ENCODE measurements around the gene EHD2.
"Not testable (repeated sequence)": the region's sequence is repeated elsewhere in the genome, so short reads cannot be mapped to it uniquely, and the experiment has no call there.

DNA sequence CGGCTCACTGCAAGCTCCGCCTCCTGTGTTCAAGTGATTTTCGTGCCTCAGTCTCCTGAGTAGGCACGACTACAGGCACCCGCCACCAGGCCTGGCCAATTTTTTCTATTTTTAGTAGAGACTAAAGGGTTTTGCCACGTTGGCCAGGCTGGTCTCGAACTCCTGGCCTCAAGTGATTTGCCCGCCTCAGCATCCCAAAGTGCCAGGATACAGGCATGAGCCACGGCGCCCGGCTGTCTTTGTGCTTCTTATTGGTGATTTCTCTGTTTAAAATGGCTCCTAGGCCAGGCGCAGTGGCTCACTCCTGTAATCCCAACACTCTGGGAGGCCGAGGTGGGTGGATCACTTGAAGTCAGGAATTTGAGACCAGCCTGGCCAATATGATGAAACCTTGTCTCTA lies 44.7 kb upstream of the EHD2 start:
- TF ChIP-seq, protein P1, sequence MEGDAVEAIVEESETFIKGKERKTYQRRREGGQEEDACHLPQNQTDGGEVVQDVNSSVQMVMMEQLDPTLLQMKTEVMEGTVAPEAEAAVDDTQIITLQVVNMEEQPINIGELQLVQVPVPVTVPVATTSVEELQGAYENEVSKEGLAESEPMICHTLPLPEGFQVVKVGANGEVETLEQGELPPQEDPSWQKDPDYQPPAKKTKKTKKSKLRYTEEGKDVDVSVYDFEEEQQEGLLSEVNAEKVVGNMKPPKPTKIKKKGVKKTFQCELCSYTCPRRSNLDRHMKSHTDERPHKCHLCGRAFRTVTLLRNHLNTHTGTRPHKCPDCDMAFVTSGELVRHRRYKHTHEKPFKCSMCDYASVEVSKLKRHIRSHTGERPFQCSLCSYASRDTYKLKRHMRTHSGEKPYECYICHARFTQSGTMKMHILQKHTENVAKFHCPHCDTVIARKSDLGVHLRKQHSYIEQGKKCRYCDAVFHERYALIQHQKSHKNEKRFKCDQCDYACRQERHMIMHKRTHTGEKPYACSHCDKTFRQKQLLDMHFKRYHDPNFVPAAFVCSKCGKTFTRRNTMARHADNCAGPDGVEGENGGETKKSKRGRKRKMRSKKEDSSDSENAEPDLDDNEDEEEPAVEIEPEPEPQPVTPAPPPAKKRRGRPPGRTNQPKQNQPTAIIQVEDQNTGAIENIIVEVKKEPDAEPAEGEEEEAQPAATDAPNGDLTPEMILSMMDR (conservative IDR thresholded peaks at IDR 0.05; ENCODE audit: low read depth, low read length), result not testable (repeated sequence)
- TF ChIP-seq, protein P2, sequence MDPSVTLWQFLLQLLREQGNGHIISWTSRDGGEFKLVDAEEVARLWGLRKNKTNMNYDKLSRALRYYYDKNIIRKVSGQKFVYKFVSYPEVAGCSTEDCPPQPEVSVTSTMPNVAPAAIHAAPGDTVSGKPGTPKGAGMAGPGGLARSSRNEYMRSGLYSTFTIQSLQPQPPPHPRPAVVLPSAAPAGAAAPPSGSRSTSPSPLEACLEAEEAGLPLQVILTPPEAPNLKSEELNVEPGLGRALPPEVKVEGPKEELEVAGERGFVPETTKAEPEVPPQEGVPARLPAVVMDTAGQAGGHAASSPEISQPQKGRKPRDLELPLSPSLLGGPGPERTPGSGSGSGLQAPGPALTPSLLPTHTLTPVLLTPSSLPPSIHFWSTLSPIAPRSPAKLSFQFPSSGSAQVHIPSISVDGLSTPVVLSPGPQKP (IDR thresholded peaks at IDR 0.05; ENCODE audit: borderline replicate concordance, low read depth, low read length), result not testable (repeated sequence)
- not testable (repeated sequence) for TF ChIP-seq RAD21 (IDR thresholded peaks at IDR 0.05; ENCODE audit: low read length); CHD1 (IDR thresholded peaks at IDR 0.05; ENCODE audit: low read depth, low read length)

Data from IMR-90 (cell line).